Bronchus fibroblast of lung (primary cell): Measurements from ENCODE around the gene SMARCC2. TPM values are rescaled to one million over a fixed set of nuclear protein-coding genes. Genes with fewer than 3 reads are reported as not detected.

Experiments used
- total RNA-seq: library from RNA; depleted of rRNA; stranded (reverse); fragments of >200 nt; gene quantifications from 2 replicates; pipeline ENCODE4 v1.2.3, GENCODE V29; 2015

SMARCC2 gene
- total RNA-seq: 32.6 and 33.3 TPM in 2 replicates

GRCh38 chr12:56189099-56189917 is at the start of gene SMARCC2:
Gene SMARCC2 (minus strand): TSS chr12:56189483. CDS start chr12:56189461, 22 bp downstream.

GRCh38 chr12:56229916-56230431 is 40.7 kb upstream of the SMARCC2 start, which contains the start of gene SLC39A5:
Gene SLC39A5 (plus strand): TSS chr12:56230051. CDS start chr12:56231275, 1,224 bp downstream.

GRCh38 chr12:56224102-56224701 is 34.9 kb upstream of the SMARCC2 start, which contains the start of gene NABP2:
Gene NABP2 (plus strand): TSS chr12:56224342. CDS start chr12:56224857, 515 bp downstream.

GRCh38 chr12:56221757-56222530 is 32.7 kb upstream of the SMARCC2 start, which contains the start of gene RNF41:
Gene RNF41 (minus strand): TSS chr12:56221922. CDS start chr12:56214047, 7,875 bp downstream.

GRCh38 chr12:56158029-56158925 is 31.0 kb downstream of the SMARCC2 start, which contains the start of gene MYL6:
Gene MYL6 (plus strand): TSS chr12:56158359. CDS start chr12:56158402, 43 bp downstream.

GRCh38 chr12:56152132-56152755 is 37.0 kb downstream of the SMARCC2 start, which contains the start of gene MYL6B:
Gene MYL6B (plus strand): TSS chr12:56152587. CDS start chr12:56153919, 1,332 bp downstream.

GRCh38 chr12:56127888-56128669 is 61.2 kb downstream of the SMARCC2 start, which contains the start of gene ESYT1:
Gene ESYT1 (plus strand): TSS chr12:56128267. CDS start chr12:56128320, 53 bp downstream.

GRCh38 chr12:56117778-56118687 is 71.2 kb downstream of the SMARCC2 start, which contains the start of gene ZC3H10:
Gene ZC3H10 (plus strand): TSS chr12:56118266. CDS start chr12:56120563, 2,297 bp downstream.

GRCh38 chr12:56116267-56117081 is 72.8 kb downstream of the SMARCC2 start, which contains the start of gene RPL41:
Gene RPL41 (plus strand): TSS chr12:56116633.

Other genes with a start within 250 kb of the SMARCC2 start
- 0.89 and 1.0 TPM in 2 replicates for gene PMEL, start 223.4 kb downstream of the SMARCC2 start, total RNA-seq
- 55.6 and 57.4 TPM in 2 replicates for gene CDK2, start 222.7 kb downstream of the SMARCC2 start, total RNA-seq
- gene RAB5B, start 215.4 kb downstream of the SMARCC2 start, total RNA-seq: 50.9 and 51.9 TPM in 2 replicates
- 12.4 and 14.6 TPM in 2 replicates for gene SUOX, start 192.2 kb downstream of the SMARCC2 start, total RNA-seq
- 1.2 and 4.4 TPM in 2 replicates for gene IKZF4, start 168.4 kb downstream of the SMARCC2 start, total RNA-seq
- gene RPS26, start 147.6 kb downstream of the SMARCC2 start, total RNA-seq: 2,167 and 2,638 TPM in 2 replicates
- 0.17 and 0.45 TPM in 2 replicates for gene ERBB3, start 109.3 kb downstream of the SMARCC2 start, total RNA-seq
- gene PA2G4, start 84.9 kb downstream of the SMARCC2 start, total RNA-seq: 212 and 232 TPM in 2 replicates
- gene RPL41, start 72.8 kb downstream of the SMARCC2 start, total RNA-seq: 2,695 and 3,059 TPM in 2 replicates
- 3.3 and 4.4 TPM in 2 replicates for gene ZC3H10, start 71.2 kb downstream of the SMARCC2 start, total RNA-seq
- gene ESYT1, start 61.2 kb downstream of the SMARCC2 start, total RNA-seq: 249 and 252 TPM in 2 replicates
- gene MYL6B, start 36.9 kb downstream of the SMARCC2 start, total RNA-seq: 101 and 114 TPM in 2 replicates
- gene MYL6, start 31.1 kb downstream of the SMARCC2 start, total RNA-seq: 2,547 and 2,551 TPM in 2 replicates
- 56.3 and 58.7 TPM in 2 replicates for gene RNF41, start 32.4 kb upstream of the SMARCC2 start, total RNA-seq
- gene NABP2, start 34.9 kb upstream of the SMARCC2 start, total RNA-seq: 53.5 and 63.5 TPM in 2 replicates
- gene SLC39A5, start 40.6 kb upstream of the SMARCC2 start, total RNA-seq: 0.15 TPM in 1 of 2 replicates, not detected in the other
- gene ANKRD52, start 68.9 kb upstream of the SMARCC2 start, total RNA-seq: 10.9 and 15.1 TPM in 2 replicates
- 7.1 and 7.3 TPM in 2 replicates for gene COQ10A, start 77.5 kb upstream of the SMARCC2 start, total RNA-seq
- 123 and 126 TPM in 2 replicates for gene CS, start 110.8 kb upstream of the SMARCC2 start, total RNA-seq
- gene CNPY2, start 126.5 kb upstream of the SMARCC2 start, total RNA-seq: 63.4 and 79.1 TPM in 2 replicates
- 14.6 TPM in 2 replicates for gene PAN2, start 144.5 kb upstream of the SMARCC2 start, total RNA-seq
- 0.15 TPM in 1 of 2 replicates, not detected in the other for gene IL23A, start 149.4 kb upstream of the SMARCC2 start, total RNA-seq
- gene STAT2, start 170.6 kb upstream of the SMARCC2 start, total RNA-seq: 78.0 and 79.9 TPM in 2 replicates
- gene APOF, start 173.4 kb upstream of the SMARCC2 start, total RNA-seq: not detected in 2 replicates